GM18873 (cell line): ENCODE data around the gene METRNL.
"Not testable (repeated sequence)": the region's sequence is repeated elsewhere in the genome, so short reads cannot be mapped to it uniquely, and the experiment has no call there.

ENCODE experiments used
- ATAC-seq: cut with Tn5 transposase; IDR thresholded peaks from one replicate; pipeline ENCODE4 v1.9.1; 2021; ENCODE audit warnings: mild to moderate bottlenecking, moderate library complexity, moderate number of reproducible peaks; ENCODE audit not compliant: unreplicated experiment, low FRiP score

METRNL gene

DNA sequence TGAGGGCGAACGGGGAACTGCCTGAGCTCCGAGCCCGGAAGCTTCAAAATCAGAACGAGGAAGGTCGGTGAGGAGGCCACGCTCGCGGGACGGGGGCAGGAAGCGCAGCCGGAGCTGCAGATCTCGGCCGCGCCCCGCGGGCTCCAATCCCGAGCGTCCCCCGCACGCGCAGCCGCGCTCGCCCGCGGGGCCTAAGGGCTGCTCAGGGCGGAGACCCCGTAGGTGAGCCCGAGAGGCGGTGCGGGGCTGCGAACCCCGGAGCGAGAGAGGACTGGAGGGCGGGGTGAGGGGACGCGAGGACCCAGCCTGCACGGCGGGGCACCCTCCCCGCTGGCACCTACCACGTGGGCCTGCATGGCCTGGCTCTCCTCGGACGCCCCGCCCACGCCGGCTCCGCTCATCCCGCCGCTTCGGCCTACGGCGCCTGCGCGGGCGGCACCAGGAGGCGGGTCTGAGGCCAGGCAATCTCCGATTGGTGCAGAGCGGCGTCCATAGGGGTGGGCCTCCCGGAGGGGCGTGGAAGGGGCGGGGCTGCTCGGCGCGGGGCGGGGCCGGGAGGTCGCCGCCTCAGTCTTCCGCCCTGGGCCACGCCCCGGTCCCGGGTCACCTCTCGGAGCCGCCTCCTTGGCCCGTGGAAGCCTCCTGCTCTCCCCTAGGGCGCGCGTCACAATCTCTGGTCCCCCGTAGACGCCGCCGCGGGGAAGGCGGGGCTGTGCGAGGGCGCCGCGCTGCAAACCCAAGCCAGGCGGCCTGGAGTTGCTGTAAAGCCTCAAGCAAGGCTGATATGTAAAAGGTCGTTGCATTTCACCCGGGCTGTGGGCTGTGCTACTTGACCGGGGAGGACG, 27.8 kb upstream of the METRNL start:
- peak; percentile 78 for ATAC-seq

- ATAC-seq, result no peak
Observed at GRCh38 chr17:83052241-83052564, 27.2 kb upstream of the METRNL start.

DNA sequence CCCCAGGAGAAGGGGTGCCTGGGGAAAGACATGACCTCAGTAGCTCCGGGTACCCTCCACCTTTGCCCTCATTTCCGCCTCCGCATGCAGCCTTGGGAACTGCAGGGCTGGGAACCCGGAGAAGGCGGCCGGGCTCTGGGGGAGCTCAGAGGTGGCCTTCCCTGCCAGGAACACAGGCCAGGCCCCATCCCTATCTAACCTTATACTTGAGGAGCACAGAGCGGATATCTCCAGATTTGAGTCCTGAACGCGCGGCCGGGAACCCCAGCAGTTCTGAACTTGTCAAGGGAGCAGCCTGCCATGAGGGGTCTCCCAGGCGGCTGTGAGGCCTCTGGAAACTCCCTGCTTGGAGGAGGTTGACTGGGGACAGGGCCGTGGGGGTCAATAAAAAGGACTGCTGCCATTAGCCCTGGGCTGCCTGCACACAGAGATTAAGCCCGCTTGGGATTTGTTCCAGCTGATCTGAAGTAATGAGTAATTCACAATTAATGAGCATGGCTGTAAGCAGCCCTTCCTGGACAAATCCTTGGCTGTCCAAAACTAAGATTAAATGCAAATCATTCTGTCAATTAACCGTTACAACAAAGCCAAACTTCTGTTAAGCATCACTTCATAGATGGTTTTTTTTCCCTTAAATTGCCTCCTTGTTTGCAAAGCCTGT, 26.3 kb upstream of the METRNL start:
- no peak for ATAC-seq

DNA sequence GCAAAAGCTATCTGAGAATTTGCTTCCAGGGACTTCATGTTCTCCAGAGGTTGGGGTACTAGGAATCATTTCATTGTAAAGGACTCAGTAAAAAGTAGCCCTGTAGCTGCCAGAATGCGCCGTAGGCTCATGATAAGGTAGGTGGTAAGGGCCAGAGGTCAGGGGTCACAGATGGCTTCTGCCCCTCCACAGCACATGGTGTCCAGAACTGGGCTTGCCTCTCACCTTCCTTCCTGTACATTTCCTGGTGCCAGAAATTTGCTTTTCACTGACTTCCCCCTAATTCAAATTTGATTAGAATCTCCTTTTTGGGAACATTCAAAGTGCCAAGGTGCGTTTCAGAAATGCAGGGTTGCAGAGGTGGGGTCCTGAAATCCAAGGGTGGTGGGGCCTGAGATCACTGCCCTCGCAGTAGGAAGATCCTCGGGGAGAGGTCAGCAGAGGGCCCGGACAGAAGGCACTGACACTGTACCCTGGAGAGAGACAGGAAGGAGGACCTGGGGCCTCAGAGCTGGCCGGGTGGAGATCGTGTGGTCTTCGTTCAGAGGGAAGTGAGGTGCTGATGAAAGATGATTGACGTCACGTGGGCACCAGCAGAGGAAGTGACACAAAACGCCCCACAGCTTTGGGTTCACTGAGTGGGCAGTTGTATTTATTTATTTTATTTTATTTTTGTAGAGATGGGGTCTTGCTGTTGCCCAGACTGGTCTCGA, 25.5 kb upstream of the METRNL start:
- no peak for ATAC-seq

GRCh38 chr17:83054518-83055125, 24.8 kb upstream of the METRNL start:
- no peak for ATAC-seq

DNA sequence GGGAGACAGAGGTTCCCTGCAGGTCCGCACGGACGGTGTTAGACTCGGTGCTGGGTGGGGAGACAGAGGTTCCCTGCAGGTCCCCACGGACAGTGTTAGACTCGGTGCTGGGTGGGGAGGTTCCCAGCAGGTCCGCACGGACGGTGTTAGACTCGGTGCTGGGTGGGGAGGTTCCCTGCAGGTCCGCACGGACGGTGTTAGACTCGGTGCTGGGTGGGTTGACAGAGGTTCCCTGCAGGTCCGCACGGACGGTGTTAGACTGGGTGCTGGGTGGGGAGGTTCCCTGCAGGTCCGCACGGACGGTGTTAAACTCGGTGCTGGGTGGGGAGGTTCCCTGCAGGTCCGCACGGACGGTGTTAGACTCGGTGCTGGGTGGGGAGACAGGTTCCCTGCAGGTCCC, 24.2 kb upstream of the METRNL start:
- not testable (repeated sequence) for ATAC-seq

GRCh38 chr17:83055911-83056582, 23.4 kb upstream of the METRNL start:
- no peak for ATAC-seq

GRCh38 chr17:83056583-83057396, 22.6 kb upstream of the METRNL start:
- ATAC-seq, result no peak

- ATAC-seq, result no peak
Observed at GRCh38 chr17:83057397-83057761, 22.0 kb upstream of the METRNL start.

- ATAC-seq, result no peak
Observed at GRCh38 chr17:83057793-83058265, 21.6 kb upstream of the METRNL start.

GRCh38 chr17:83058266-83058798, 21.1 kb upstream of the METRNL start:
- ATAC-seq, result no peak

DNA sequence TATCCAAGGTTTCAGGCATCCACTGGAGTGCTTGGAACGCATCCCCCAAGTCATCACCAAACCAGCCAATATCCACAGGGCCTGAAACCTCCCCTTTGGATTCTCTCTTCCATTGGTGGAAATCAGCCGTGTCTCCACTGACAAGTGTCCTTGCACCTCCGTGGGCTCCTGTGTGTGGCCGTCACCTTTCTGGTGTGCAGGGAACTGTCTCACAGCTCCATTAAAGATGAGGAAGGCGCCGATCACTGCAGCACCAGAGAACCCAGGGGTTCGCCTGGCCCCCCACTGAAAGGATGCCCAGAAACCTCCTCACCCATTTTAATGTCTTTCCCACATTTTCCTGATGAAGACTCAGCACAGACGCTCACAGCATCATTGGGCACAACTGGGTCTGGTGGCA, 17.8 kb upstream of the METRNL start:
- ATAC-seq, result no peak

DNA sequence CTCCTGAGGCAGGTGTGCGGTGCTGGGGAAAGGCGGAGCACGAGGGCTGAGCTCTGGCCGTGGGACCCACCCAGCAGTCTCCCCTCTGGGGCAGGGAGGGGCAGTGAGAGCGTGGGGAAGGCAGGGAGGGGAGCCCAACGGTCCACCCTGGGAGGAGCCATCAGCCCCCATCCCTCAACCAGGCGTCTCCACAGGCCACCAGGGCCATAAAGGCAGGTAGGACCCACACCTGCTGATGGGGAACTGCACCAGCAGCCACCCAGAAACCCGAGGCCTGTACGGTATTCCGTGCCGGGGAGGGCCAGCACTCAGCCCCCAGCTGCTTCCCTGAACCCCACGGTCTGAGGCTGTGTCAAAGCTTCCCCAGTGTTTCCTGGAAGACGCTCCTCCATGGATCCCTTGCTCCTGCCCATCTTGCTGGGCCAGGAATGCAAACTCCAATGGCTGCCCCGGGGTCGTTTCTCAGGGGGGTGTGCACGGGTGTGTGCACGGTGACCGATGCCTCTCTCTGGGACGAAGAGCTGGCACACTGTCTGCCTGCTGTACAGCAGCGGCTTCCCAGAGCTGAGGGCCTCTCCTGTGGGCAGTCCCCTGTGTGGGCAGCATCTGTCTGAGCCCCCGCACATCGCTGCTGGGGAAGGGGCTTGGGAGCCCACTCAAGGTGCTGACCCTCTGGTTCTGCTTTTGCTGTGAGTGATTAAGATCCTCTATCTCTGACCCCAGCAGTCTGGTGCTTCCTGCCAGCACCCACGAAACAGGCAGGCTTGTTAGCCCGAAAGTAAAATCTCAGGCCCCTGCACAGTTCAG, 17.2 kb upstream of the METRNL start:
- no peak for ATAC-seq

DNA sequence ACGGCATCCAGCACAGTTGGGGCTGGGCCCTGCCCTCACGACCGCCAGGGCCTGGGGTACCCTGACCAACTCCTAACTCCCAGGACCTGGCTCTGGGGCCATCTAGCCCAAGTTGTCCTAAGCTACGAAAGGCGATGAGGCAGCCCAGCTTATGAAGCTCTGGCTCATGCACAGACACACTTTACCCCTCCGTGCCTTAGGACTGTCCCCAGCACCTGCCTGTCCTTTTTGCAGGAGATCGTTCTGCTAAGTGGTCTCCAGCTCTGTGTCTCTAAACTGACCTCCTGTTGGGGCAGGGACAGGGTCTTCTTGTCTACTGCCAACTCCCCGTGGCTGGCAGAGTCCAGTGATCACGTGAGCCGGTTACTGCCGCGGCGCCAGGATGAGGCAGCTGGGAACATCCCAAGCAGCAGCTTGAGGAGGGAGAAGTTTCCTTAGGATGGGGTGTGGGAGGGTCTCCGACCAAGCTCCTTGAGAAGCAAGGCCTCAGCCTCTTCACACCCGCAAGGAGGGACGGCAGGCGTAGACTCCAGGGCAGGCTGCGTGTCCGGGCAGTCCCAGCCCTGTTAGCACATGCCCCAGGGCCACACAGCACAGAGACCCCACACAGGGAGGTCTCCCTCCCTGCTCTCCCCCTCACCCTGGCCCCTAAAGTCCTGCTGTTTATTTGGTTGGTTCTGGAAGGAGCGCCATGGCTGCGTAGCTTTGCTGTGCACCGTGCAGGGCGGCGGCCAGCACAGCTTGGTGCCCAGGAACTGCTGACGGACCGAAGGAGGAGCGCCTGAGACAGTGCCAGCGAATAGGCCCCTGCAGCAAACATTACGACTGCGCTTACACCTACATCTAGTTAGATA, 16.4 kb upstream of the METRNL start:
- no peak for ATAC-seq

DNA sequence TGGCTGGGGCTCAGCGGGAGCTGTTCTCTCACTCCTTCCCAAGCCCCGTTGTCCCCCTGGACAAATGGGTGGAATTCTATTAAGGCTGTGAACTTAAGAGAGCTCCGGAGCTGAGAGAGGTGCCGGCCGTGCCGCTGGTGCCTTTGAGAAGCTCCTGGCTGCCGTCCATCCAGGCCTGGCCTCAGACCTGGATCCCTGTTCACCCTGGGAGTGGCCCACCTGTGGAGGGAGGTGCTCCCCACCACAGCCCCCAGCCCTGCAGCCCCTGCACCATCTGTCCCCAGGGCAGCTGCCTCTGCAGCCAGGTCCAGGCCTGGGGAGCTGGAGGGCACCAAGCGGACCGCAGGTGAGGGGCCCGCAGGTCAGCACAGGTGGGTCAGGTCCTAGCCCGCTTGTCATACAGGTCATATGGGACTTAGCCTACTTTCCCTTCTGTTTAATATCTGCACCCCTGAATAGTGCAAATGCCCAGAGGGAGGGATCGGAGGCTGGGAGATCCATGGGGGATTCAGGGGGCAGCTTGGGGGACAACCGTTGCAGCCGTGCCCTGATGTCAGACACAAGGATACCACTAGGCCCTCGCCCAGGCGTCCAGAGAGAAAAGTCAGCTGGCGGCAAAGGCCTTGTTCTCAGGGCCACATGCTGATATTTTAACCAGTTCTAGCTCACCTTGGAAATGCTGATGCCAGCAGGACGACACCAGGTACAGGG, 15.2 kb upstream of the METRNL start:
- ATAC-seq, result no peak

DNA sequence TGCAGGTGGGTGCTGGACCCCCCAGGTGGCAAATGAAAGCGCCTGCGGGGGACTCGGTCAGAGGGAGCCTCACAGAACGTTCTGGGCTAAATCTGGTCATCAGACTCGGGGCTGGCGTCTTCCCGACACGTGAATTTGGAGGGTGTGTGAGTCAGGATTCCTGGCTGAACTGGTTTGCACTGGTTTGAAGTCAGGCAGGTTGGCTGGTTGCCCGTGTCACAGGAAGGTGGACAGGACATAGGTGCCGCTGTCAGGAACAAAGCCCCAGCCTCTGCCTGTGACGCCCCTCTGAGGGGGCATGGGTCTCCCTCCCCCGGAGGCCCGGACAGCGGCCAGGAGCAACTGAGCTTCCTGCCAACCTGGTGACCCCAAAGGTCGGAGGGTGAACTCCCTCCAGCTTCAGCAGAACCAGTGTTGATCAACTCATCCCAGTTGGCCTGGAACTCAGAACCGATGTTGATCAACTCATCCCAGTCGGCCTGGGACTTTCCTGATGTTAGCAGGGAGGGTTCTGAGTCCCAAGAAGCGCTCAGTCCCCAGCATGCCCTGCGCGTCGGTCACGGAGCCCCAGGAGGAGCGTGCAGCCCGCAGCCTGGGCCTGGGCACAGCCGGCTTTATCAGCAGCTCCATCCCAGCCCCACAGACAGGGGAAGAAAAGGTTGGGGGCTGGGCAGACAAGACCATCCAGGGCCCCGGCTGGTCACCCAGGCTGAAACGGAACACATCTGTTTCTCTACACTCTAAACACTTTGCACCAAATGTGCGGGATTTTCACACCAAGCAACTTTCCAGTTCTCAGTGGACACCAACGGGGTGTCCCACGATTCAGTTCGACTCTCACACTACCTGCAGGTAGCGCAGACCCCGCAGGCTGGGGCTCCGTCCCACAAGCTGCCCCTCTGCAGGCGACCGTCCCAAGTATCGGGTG, 14.4 kb upstream of the METRNL start:
- ATAC-seq, result no peak
